HepG2 (cell line): ENCODE data around the gene TBC1D10B. TPM values are rescaled to one million over a fixed set of nuclear protein-coding genes. Genes with fewer than 3 reads are reported as not detected.

ENCODE experiments used
- ASH2L ChIP-seq: fragments of 300-600, 200-600 bp; sonication (generic); IDR thresholded peaks from 2 replicates; pipeline ENCODE4 v1.7.0; 2017; ENCODE audit warnings: low read depth, mild to moderate bottlenecking, moderate library complexity, mixed read lengths, low read length; ENCODE audit not compliant: insufficient read length
- HIVEP1 ChIP-seq: sonication (generic); formaldehyde crosslinking; IDR thresholded peaks from 2 replicates; pipeline ENCODE4 v1.4.0; 2020; ENCODE audit warnings: mild to moderate bottlenecking, missing genetic modification reagents
- HMG20A ChIP-seq: IDR thresholded peaks from 2 replicates; pipeline ENCODE4 v1.6.1; 2016; ENCODE audit warnings: borderline replicate concordance
- LRRFIP1 ChIP-seq: sonication (generic); formaldehyde crosslinking; conservative IDR thresholded peaks from 2 replicates; pipeline ENCODE4 v1.4.0; 2020; ENCODE audit warnings: missing genetic modification reagents
- MEIS2 ChIP-seq: sonication (generic); formaldehyde crosslinking; IDR thresholded peaks from 2 replicates; pipeline ENCODE4 v1.9.0; 2021; ENCODE audit warnings: mild to moderate bottlenecking, missing genetic modification reagents
- MTF1 ChIP-seq: sonication (generic); formaldehyde crosslinking; IDR thresholded peaks from 2 replicates; pipeline ENCODE4 v1.5.0; 2020; ENCODE audit warnings: missing genetic modification reagents
- NAIF1 ChIP-seq: sonication (generic); formaldehyde crosslinking; IDR thresholded peaks from 2 replicates; pipeline ENCODE4 v1.5.0; 2020; ENCODE audit warnings: mild to moderate bottlenecking, missing genetic modification reagents, borderline replicate concordance
- NR2C2 ChIP-seq: sonication (generic); formaldehyde crosslinking; IDR thresholded peaks from 2 replicates; pipeline ENCODE4 v1.4.0; 2020; ENCODE audit warnings: missing genetic modification reagents, mild to moderate bottlenecking, moderate library complexity, borderline replicate concordance
- RBFOX2 ChIP-seq: fragments of 200-400 bp; formaldehyde crosslinking; IDR thresholded peaks from 2 replicates; pipeline ENCODE4 v1.6.1; 2017; ENCODE audit warnings: low read depth, mild to moderate bottlenecking, low read length
- TBX2 ChIP-seq: sonication (generic); formaldehyde crosslinking; IDR thresholded peaks from 2 replicates; pipeline ENCODE4 v1.5.0; 2020; ENCODE audit warnings: missing genetic modification reagents, mild to moderate bottlenecking, borderline replicate concordance
- THAP7 ChIP-seq: sonication (generic); formaldehyde crosslinking; IDR thresholded peaks from 2 replicates; pipeline ENCODE4 v1.8.1; 2023; ENCODE audit warnings: mild to moderate bottlenecking, missing genetic modification reagents
- TOE1 ChIP-seq: sonication (generic); formaldehyde crosslinking; IDR thresholded peaks from 2 replicates; pipeline ENCODE4 v1.4.0; 2020; ENCODE audit warnings: mild to moderate bottlenecking, missing genetic modification reagents
- TRAFD1 ChIP-seq: sonication (generic); formaldehyde crosslinking; IDR thresholded peaks from 2 replicates; pipeline ENCODE4 v1.5.1; 2020; ENCODE audit warnings: missing genetic modification reagents, mild to moderate bottlenecking, borderline replicate concordance
- UBTF ChIP-seq: sonication (generic); formaldehyde crosslinking; IDR thresholded peaks from 2 replicates; pipeline ENCODE4 v1.4.0; 2020; ENCODE audit warnings: mild to moderate bottlenecking, missing genetic modification reagents
- YEATS4 ChIP-seq: sonication (generic); formaldehyde crosslinking; IDR thresholded peaks from 2 replicates; pipeline ENCODE4 v1.4.0; 2020; ENCODE audit warnings: missing genetic modification reagents, borderline replicate concordance
- ZNF235 ChIP-seq: sonication (generic); formaldehyde crosslinking; IDR thresholded peaks from 2 replicates; pipeline ENCODE4 v1.8.1; 2023; ENCODE audit warnings: mild to moderate bottlenecking, missing genetic modification reagents, borderline replicate concordance
- ZNF383 ChIP-seq: sonication (generic); formaldehyde crosslinking; IDR thresholded peaks from 2 replicates; pipeline ENCODE4 v1.4.0; 2020; ENCODE audit warnings: missing genetic modification reagents, mild to moderate bottlenecking, borderline replicate concordance
- ZNF460 ChIP-seq: sonication (generic); formaldehyde crosslinking; IDR thresholded peaks from 2 replicates; pipeline ENCODE4 v1.5.1; 2020; ENCODE audit warnings: missing genetic modification reagents, mild to moderate bottlenecking, borderline replicate concordance
- ZNF761 ChIP-seq: sonication (generic); formaldehyde crosslinking; conservative IDR thresholded peaks from 2 replicates; pipeline ENCODE4 v1.4.0; 2020; ENCODE audit warnings: mild to moderate bottlenecking, missing genetic modification reagents
- ZNF773 ChIP-seq: sonication (generic); formaldehyde crosslinking; IDR thresholded peaks from 2 replicates; pipeline ENCODE4 v1.4.0; 2020; ENCODE audit warnings: missing genetic modification reagents, borderline replicate concordance
- ZSCAN9 ChIP-seq: IDR thresholded peaks from 2 replicates; pipeline ENCODE4 v1.6.1; 2016; ENCODE audit warnings: borderline replicate concordance
- polyA plus RNA-seq, 8 experiments: library from polyadenylated mRNA; depleted of rRNA in 3 of 8; stranded (reverse) in 7 of 8; unstranded in 1 of 8; fragments of >200 nt; fragmentation: Illumina TruSeq in 4 of 8; extraction: Trizol in 4 of 8; gene quantifications; 2 replicates each; pipeline versions ENCODE4 v1.2.1 to v1.2.3, GENCODE V29; 2011 to 2016; ENCODE audit warnings: low read depth in 4 of 8, missing spikeins in 1 of 8, mixed read lengths in 1 of 8; ENCODE audit not compliant: insufficient read depth in 1 of 8
- total RNA-seq, 5 experiments: library from RNA; depleted of rRNA; stranded (reverse); fragments of >200 nt; fragmentation: Illumina TruSeq; extraction: Trizol; gene quantifications; 2 replicates each; pipeline ENCODE4 v1.2.3, GENCODE V29; 2016; ENCODE audit warnings: low read depth in 1 of 5

Gene TBC1D10B
- total and polyA plus RNA-seq, 2 of the 13 experiments (the other 11 are each of a cell fraction or from before 2014, with no cell fraction given): 15.7 to 24.8 TPM

- TF ChIP-seq TRAFD1 (CRISPR knock-in tag): peak; percentile 46; the same call in 1 of the 2 replicates
- TF ChIP-seq TOE1 (CRISPR knock-in tag): 0 out of 2 replicates have a peak, but pooled peaks have one; percentile 41
- no peak for TF ChIP-seq ZNF383 (CRISPR knock-in tag)
- no peak for TF ChIP-seq MEIS2 (CRISPR knock-in tag)
- TF ChIP-seq HMG20A (CRISPR knock-in tag): no peak
- TF ChIP-seq ZNF460 (CRISPR knock-in tag): no peak
- TF ChIP-seq TBX2 (CRISPR knock-in tag): peak; percentile 33; the same call in 1 of the 2 replicates
- TF ChIP-seq HIVEP1 (CRISPR knock-in tag): 0 out of 2 replicates have a peak, but pooled peaks have one; percentile 60
- 0 out of 2 replicates have a peak, but pooled peaks have one; percentile 12 for TF ChIP-seq ZNF761 (CRISPR knock-in tag)
- TF ChIP-seq RBFOX2: no peak
- no peak for TF ChIP-seq LRRFIP1
- no peak for TF ChIP-seq ZNF773 (CRISPR knock-in tag)
- peak; percentile 58 for TF ChIP-seq UBTF (CRISPR knock-in tag)
- peak; percentile 8; the same call in 1 of the 2 replicates for TF ChIP-seq YEATS4
- peak; percentile 63; the same call in 1 of the 2 replicates for TF ChIP-seq ZNF235 (CRISPR knock-in tag)
- no peak for TF ChIP-seq ASH2L
- no peak for TF ChIP-seq ZSCAN9 (CRISPR knock-in tag)
- TF ChIP-seq NAIF1: no peak
- TF ChIP-seq NR2C2: 0 out of 2 replicates have a peak, but pooled peaks have one; percentile 16
- TF ChIP-seq MTF1 (CRISPR knock-in tag): no peak
- peak; percentile 83; the same call in 1 of the 2 replicates for TF ChIP-seq THAP7
These were observed 980 bp downstream of the TBC1D10B start (continued) for GRCh38 chr16:30369091-30369937.
